Upper lobe of left lung (tissue), 4 donors: ENCODE results near the gene FTO.

ENCODE experiments used
- CTCF ChIP-seq, 6 experiments: fragments of 450-650 bp in 4 of 6; fragments of 200-600 bp in 2 of 6; sonication (generic) in 2 of 6; IDR thresholded peaks; one replicate each; pipeline ENCODE4 v1.5.1; 2016 to 2019; ENCODE audit warnings: antibody characterized with exemption in 6 of 6
- POLR2A ChIP-seq, 4 donors: fragments of 450-650 bp; IDR thresholded peaks; one replicate each; pipeline ENCODE4 v1.5.1; 2016 to 2017; ENCODE audit warnings: antibody characterized with exemption in 4 of 4, mild to moderate bottlenecking in 2 of 4

- TF ChIP-seq CTCF (IDR thresholded peaks at IDR 0.05) (no peak), POLR2A (IDR thresholded peaks at IDR 0.05) (no peak)
Measured at GRCh38 chr16:53711390-53711789, 7.4 kb downstream of the FTO start.
